HepG2 (cell line): ENCODE results near the gene BST1. TPM values are rescaled to one million over a fixed set of nuclear protein-coding genes. Genes with fewer than 3 reads are reported as not detected.

Experiments
- FOXO1 ChIP-seq: sonication (generic); formaldehyde crosslinking; IDR thresholded peaks from 2 replicates; pipeline ENCODE4 v1.4.0; 2020; ENCODE audit warnings: missing genetic modification reagents
- HMGXB4 ChIP-seq, 2 experiments: sonication (generic) in 1 of 2; formaldehyde crosslinking in 1 of 2; IDR thresholded peaks; 2 replicates each; pipeline versions ENCODE4 v1.4.0 to v1.6.1; 2018 to 2020; ENCODE audit warnings: missing genetic modification reagents in 2 of 2, borderline replicate concordance in 1 of 2, low read depth in 1 of 2, mild to moderate bottlenecking in 1 of 2, missing biosample characterization in 1 of 2
- KAT8 ChIP-seq: IDR thresholded peaks from 2 replicates; pipeline ENCODE4 v1.6.1; 2016; ENCODE audit warnings: missing genetic modification reagents, missing compliant biosample characterization
- MIXL1 ChIP-seq: IDR thresholded peaks from 2 replicates; pipeline ENCODE4 v1.6.1; 2016
- NR2F2 ChIP-seq: IDR thresholded peaks from 2 replicates; pipeline ENCODE4 v1.6.1; 2012; ENCODE audit warnings: low read depth, inconsistent platforms, borderline replicate concordance
- PRPF4 ChIP-seq: fragments of 200-400 bp; formaldehyde crosslinking; IDR thresholded peaks from 2 replicates; pipeline ENCODE4 v1.6.1; 2016; ENCODE audit warnings: low read length, low read depth; ENCODE audit not compliant: poor library complexity, severe bottlenecking
- RCOR2 ChIP-seq: IDR thresholded peaks from 2 replicates; pipeline ENCODE4 v1.6.1; 2016; ENCODE audit warnings: missing biosample characterization, missing genetic modification reagents
- REXO4 ChIP-seq: sonication (generic); formaldehyde crosslinking; IDR thresholded peaks from 2 replicates; pipeline ENCODE4 v1.8.0; 2022; ENCODE audit warnings: missing genetic modification reagents, mild to moderate bottlenecking, borderline replicate concordance
- RFXANK ChIP-seq: IDR thresholded peaks from 2 replicates; pipeline ENCODE4 v1.6.1; 2016
- SOX5 ChIP-seq: IDR thresholded peaks from 2 replicates; pipeline ENCODE4 v1.6.1; 2016; ENCODE audit warnings: borderline replicate concordance
- TBX3 ChIP-seq: fragments of 450-650 bp; IDR thresholded peaks from 2 replicates; pipeline ENCODE4 v1.6.1; 2017; ENCODE audit warnings: antibody characterized with exemption, mild to moderate bottlenecking, inconsistent platforms, borderline replicate concordance
- ZNF124 ChIP-seq: sonication (generic); formaldehyde crosslinking; IDR thresholded peaks from 2 replicates; pipeline ENCODE4 v1.4.0; 2020; ENCODE audit warnings: missing genetic modification reagents
- ZNF329 ChIP-seq: sonication (generic); formaldehyde crosslinking; IDR thresholded peaks from 2 replicates; pipeline ENCODE4 v1.9.0; 2021; ENCODE audit warnings: low read depth, mild to moderate bottlenecking, missing genetic modification reagents
- ZNF383 ChIP-seq: sonication (generic); formaldehyde crosslinking; IDR thresholded peaks from 2 replicates; pipeline ENCODE4 v1.4.0; 2020; ENCODE audit warnings: missing genetic modification reagents, mild to moderate bottlenecking, borderline replicate concordance
- ZNF749 ChIP-seq: sonication (generic); formaldehyde crosslinking; IDR thresholded peaks from 2 replicates; pipeline ENCODE4 v1.8.0; 2022; ENCODE audit warnings: mild to moderate bottlenecking, missing genetic modification reagents, moderate library complexity, borderline replicate concordance
- ZNF780A ChIP-seq: sonication (generic); formaldehyde crosslinking; IDR thresholded peaks from 2 replicates; pipeline ENCODE4 v1.8.0; 2022; ENCODE audit warnings: mild to moderate bottlenecking, missing genetic modification reagents, moderate library complexity
- polyA plus RNA-seq, 8 experiments: library from polyadenylated mRNA; depleted of rRNA in 3 of 8; stranded (reverse) in 7 of 8; unstranded in 1 of 8; fragments of >200 nt; fragmentation: Illumina TruSeq in 4 of 8; extraction: Trizol in 4 of 8; gene quantifications; 2 replicates each; pipeline versions ENCODE4 v1.2.1 to v1.2.3, GENCODE V29; 2011 to 2016; ENCODE audit warnings: low read depth in 4 of 8, missing spikeins in 1 of 8, mixed read lengths in 1 of 8; ENCODE audit not compliant: insufficient read depth in 1 of 8
- total RNA-seq, 5 experiments: library from RNA; depleted of rRNA; stranded (reverse); fragments of >200 nt; fragmentation: Illumina TruSeq; extraction: Trizol; gene quantifications; 2 replicates each; pipeline ENCODE4 v1.2.3, GENCODE V29; 2016; ENCODE audit warnings: low read depth in 1 of 5
- TF ChIP-seq, protein P1 (sequence below), 2 experiments: sonication (generic) in 1 of 2; formaldehyde crosslinking in 1 of 2; IDR thresholded peaks; 2 replicates each; pipeline versions ENCODE4 v1.4.0 to v1.6.1; 2016 to 2020; ENCODE audit warnings: borderline replicate concordance in 1 of 2, low read depth in 1 of 2, mild to moderate bottlenecking in 1 of 2, missing genetic modification reagents in 1 of 2
- TF ChIP-seq, protein P2 (sequence below): sonication (generic); formaldehyde crosslinking; conservative IDR thresholded peaks from 2 replicates; pipeline ENCODE4 v1.4.0; 2020; ENCODE audit warnings: missing genetic modification reagents
- TF ChIP-seq, protein P3 (sequence below): sonication (generic); formaldehyde crosslinking; IDR thresholded peaks from 2 replicates; pipeline ENCODE4 v1.4.0; 2020; ENCODE audit warnings: missing genetic modification reagents; ENCODE audit errors: not compliant biosample characterization

Gene BST1
- total and polyA plus RNA-seq, 2 of the 13 experiments (the other 11 are each of a cell fraction or from before 2014, with no cell fraction given) = 0.09 to 0.49 TPM

GRCh38 chr4:15681372-15682241 lies 21.3 kb upstream of the BST1 start, which contains the start of gene FAM200B (continued):
- TF ChIP-seq, protein P1, sequence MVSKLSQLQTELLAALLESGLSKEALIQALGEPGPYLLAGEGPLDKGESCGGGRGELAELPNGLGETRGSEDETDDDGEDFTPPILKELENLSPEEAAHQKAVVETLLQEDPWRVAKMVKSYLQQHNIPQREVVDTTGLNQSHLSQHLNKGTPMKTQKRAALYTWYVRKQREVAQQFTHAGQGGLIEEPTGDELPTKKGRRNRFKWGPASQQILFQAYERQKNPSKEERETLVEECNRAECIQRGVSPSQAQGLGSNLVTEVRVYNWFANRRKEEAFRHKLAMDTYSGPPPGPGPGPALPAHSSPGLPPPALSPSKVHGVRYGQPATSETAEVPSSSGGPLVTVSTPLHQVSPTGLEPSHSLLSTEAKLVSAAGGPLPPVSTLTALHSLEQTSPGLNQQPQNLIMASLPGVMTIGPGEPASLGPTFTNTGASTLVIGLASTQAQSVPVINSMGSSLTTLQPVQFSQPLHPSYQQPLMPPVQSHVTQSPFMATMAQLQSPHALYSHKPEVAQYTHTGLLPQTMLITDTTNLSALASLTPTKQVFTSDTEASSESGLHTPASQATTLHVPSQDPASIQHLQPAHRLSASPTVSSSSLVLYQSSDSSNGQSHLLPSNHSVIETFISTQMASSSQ (IDR thresholded peaks at IDR 0.05; ENCODE audit: low read depth) = no peak; the same call in 1 of the 2 replicates
- TF ChIP-seq, protein P1 (CRISPR knock-in tag; IDR thresholded peaks at IDR 0.05; ENCODE audit: borderline replicate concordance) = peak; percentile 17; the same call in 1 of the 2 replicates
- TF ChIP-seq, protein P2, sequence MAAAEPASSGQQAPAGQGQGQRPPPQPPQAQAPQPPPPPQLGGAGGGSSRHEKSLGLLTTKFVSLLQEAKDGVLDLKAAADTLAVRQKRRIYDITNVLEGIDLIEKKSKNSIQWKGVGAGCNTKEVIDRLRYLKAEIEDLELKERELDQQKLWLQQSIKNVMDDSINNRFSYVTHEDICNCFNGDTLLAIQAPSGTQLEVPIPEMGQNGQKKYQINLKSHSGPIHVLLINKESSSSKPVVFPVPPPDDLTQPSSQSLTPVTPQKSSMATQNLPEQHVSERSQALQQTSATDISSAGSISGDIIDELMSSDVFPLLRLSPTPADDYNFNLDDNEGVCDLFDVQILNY (CRISPR knock-in tag) = peak; percentile 99
- TF ChIP-seq PRPF4 (no peak), REXO4 (no peak; the same call in 1 of the 2 replicates), RFXANK (CRISPR knock-in tag) (no peak), HMGXB4 (CRISPR knock-in tag; IDR thresholded peaks at IDR 0.05; ENCODE audit: borderline replicate concordance in 1 of 2, low read depth in 1 of 2) (peak; percentile 74 to 87; a peak in 3 of 4 replicates), MIXL1 (CRISPR knock-in tag) (peak; percentile 22; the same call in 1 of the 2 replicates), FOXO1 (CRISPR knock-in tag) (no peak; the same call in 1 of the 2 replicates), ZNF749 (CRISPR knock-in tag) (peak; percentile 73; the same call in 1 of the 2 replicates), KAT8 (CRISPR knock-in tag) (peak; percentile 82), TBX3 (no peak), SOX5 (CRISPR knock-in tag) (no peak; the same call in 1 of the 2 replicates), ZNF780A (CRISPR knock-in tag) (peak; percentile 68; the same call in 1 of the 2 replicates), ZNF329 (no peak), RCOR2 (CRISPR knock-in tag) (peak; percentile 40; the same call in 1 of the 2 replicates), ZNF383 (CRISPR knock-in tag) (peak; percentile 1; the same call in 1 of the 2 replicates), NR2F2 (no peak), ZNF124 (CRISPR knock-in tag) (no peak; the same call in 1 of the 2 replicates)
- TF ChIP-seq, protein P3, sequence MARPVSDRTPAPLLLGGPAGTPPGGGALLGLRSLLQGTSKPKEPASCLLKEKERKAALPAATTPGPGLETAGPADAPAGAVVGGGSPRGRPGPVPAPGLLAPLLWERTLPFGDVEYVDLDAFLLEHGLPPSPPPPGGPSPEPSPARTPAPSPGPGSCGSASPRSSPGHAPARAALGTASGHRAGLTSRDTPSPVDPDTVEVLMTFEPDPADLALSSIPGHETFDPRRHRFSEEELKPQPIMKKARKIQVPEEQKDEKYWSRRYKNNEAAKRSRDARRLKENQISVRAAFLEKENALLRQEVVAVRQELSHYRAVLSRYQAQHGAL (CRISPR knock-in tag) = no peak
